HG02970 (cell line): Measurements from ENCODE around the gene PAPOLG.
"Not testable (repeated sequence)": the region's sequence is repeated elsewhere in the genome, so short reads cannot be mapped to it uniquely, and the experiment has no call there.

Source experiments
- ATAC-seq: cut with Tn5 transposase; IDR thresholded peaks from one replicate; pipeline ENCODE4 v1.9.1; 2021; ENCODE audit warnings: mild to moderate bottlenecking, moderate library complexity, moderate number of reproducible peaks; ENCODE audit not compliant: unreplicated experiment, low FRiP score

PAPOLG gene

DNA sequence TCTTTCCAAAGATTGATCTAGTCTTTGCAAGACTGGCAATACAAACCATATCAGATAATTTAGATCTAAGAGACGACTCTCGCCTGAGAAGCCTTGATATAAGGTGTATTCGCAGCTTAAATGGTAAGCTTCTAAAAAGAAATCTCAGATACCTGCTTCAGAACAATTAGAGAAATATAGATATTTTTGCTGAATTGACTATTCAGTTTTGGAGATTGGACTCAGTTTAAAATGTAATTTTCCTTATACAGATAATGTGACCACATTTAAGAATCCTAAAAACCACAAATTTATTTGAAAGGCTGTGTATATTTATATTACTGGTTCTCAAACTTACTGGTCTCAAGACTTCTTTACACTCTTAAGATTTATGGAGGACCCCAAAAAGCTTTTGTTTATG is 15.4 kb downstream of the PAPOLG start:
- ATAC-seq = no peak

DNA sequence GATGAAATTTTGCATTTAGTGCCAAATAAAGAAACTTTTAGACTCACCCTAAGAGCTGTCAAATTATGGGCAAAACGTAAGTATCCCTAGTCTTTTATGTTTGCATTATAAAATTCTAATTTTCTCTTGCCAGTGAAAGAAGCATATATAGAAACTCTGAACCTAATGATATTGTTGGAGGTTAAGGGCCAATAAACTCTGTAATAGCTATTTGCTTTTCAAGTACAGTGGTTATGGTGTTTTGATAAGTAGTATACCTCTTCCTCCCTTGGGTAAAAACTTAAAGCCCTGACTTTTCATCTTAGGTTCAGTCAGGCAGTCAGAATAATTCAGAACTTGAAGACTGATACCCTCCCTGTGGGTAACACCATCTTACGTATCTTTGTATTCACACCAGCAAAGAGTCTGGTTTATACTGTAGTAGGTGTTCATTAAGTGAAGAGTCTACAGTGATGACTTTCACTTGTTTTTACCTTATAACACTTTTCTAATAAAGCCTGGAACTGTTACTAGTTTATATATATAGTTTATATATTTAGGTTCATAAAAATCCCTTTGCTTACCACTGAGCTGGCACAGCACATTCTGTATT is 19.1 kb downstream of the PAPOLG start:
- ATAC-seq = no peak

DNA sequence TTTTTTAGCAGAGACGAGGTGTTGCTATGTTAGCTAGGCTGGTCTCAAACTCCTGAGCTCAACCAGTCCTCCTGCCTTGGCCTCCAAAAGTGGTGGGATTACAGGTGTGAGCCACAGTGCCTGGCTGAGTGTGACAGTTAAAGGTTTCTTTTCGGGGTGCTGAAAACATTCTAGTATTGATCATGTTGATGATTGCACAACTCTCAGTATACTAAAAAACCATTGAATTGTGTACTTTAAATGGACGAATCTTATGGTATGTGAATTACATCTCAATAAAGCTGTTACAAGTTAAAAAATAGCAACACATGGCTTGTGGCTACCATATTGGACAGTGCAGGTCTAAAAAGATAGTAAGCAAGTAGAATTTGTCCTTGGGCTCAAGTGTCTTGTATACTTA is 22.3 kb downstream of the PAPOLG start:
- ATAC-seq = no peak

DNA sequence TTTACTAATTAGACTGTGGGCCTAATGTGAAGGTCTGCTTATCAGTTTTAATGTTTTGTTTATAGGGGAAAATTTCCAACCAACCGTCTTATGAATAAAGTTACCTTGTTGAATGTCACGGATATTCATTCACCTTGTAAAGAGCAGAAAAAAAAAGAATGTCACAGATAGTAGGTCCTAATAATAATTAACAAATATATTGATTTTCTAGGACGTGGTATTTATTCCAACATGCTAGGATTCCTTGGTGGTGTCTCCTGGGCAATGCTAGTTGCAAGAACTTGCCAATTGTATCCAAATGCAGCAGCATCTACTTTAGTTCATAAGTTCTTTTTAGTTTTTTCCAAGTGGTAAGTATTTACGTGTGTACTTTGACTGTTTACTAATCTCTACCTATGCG is 23.4 kb downstream of the PAPOLG start:
- no peak for ATAC-seq

DNA sequence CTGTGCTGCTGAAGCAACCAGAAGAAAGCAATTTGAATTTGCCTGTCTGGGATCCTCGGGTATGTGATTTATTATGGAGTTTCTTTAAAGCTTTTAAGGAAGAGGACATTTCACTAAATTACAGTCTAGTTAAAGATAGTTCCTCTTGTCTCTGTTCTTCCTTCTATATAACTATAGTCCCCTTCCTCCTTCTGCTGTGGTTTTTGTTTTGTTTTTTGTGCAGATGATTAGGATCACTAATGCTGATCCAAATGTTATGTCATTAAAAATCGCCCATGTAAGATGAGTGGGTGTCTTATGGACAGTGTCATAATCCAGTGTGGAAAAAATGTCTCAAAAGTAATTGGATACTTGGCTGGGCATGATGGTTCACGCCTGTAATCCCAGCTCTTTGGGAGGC is 24.7 kb downstream of the PAPOLG start:
- ATAC-seq = no peak

DNA sequence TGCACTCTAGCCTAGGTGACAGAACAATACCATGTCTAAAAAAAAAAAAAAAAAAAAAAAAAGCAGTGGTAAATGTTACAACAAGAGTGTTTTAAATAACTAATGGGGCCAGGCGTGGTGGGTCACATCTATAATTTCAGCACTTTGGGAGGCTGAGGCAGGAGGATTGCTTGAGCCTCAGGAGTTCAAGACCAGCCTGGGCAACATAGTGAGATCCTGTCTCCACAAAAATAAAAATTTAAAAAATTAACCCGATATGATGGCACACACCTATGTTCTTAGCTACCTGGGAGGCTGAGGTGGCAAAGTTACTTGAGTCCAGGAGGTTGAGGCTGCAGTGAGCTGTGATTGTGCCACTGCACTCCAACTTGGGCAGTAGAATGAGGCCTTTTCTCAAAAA is 37.1 kb downstream of the PAPOLG start:
- no peak for ATAC-seq

DNA sequence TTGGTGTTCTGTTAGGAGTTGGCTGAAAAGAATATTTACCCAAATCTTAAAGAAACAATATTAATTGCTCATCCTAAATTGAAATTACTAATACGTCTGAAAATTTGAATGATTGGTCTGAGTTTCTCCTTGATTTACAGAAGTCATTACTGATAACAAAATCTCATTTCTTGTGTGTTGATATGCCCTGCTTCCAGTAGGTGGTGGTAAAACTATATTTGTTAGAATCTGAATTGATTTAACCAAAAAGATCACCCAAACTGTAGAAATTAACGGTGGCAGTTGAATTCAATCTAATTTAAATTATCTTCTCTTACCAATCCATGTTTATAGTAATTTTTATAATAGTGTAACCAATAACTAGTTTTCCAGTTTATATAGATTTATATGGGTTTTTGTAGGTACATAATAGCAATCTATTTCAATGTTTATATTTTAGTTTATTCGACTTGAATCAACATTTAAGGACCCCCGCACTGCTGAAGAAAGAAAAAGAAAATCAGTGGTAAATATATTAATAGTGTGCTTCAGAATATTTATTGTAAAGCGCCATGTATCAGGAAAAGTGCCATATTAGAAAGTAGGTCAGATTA is 38.3 kb downstream of the PAPOLG start:
- ATAC-seq = no peak

DNA sequence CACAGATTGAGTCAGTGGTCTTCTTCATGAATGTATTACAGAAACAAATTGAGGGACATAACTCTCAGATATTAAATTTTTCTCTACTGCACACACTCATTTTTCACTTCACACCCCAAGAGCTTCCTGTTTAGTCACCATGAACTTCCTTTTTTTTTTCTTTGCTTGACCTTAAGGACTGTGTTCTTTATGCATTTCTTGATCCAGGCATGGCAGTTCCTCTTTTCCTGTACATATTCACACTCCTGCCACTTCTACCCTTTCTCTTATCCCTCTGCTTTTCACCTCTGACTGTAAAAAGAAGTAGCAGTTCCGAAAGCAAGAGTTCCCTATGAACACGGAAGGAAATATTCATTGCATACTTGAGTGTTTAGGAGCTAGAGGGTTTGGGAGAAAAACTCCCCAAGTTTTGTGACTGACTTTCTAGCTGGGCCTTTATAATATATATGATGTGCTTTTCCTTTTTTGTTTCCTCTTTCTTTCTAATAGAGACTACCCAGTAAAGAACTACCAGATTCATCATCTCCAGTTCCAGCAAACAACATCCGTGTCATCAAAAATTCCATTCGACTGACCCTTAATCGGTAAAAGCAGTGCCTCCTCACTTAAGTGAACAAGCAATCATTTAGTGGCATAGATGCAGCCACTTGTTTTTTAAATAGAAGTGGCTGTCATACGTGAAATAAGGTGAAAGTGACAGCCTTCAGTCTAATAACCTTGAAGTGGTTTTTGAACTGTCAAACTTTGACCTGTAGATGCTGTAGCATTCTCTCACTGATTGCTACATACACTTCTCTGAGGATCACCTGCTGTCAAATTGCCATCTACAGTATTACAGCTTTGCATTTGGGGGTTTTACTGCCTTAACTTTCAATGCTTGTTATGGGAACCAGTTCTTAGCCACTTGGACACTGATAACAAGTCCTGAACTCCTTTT is 40.8 kb downstream of the PAPOLG start:
- ATAC-seq = no peak

DNA sequence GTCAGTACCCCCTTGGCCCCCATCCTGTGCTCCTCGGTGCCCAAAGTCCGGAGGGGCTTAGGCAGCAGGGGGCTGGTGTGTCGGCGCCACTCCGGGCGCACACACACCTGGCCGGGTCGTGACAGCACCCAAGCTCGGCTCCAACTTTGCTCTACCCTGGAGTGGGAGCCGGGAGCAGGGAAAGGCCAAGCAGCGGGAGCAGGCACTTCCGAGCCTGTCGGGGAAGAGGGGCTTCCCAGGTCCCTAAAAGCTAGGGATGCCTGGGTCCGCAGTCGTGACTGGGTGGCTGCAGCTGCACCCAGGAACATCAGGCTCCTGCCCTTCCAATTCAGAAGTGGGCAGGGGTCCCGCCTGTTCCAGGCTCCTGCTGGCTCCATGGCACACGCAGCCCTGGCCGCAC is 48.4 kb downstream of the PAPOLG start:
- ATAC-seq = no peak

DNA sequence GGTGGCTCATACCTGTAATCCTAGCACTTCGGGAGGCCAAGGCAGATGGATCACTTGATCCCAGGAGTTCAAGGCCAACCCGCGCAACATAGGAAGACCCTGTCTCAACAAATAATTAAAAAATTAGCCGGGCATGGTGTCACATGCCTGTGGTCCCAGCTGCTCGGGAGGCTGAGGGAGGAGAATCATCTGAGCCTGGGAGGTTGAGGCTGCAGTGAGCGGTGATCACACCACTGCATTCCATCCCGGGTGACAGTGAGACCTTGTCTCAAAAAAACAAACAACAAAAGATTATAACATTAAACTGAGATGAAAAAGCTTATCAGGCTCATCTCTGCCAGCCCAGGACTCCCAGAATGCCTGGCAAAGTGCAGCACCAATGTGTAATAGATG is 50.5 kb downstream of the PAPOLG start:
- no peak for ATAC-seq

DNA sequence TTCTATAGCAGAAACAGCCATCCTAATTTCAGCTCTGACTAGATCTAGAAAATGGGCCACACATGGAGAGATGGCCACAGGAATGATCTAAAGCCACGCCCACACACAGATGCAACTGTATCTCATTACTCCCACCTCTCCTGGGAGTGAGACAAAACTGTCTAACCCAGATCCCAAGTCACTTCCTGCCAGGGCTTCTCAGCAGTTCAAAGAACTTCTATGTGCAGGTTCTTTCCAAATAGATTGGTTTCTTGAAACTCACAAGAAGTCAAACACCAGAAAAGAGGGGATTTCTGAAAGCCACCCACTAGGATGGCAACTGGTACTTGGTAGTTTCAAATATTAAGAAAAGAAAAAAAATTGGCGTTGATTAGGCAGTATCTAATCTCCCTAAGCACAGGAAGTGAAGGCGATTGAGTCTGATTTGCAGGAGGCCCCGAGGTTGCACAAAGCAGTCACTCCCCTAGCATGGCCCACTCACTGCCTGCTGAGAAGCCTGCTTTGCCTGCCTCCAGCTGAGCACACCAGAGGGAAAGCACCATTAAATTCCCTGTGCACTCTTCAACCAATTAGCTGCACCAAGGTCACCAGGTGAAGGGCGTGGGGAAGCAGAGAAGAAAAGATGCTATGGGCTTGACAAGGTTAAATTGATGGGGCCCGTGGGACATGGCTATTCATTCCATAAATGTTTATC is 51.1 kb downstream of the PAPOLG start:
- peak; percentile 54 for ATAC-seq

DNA sequence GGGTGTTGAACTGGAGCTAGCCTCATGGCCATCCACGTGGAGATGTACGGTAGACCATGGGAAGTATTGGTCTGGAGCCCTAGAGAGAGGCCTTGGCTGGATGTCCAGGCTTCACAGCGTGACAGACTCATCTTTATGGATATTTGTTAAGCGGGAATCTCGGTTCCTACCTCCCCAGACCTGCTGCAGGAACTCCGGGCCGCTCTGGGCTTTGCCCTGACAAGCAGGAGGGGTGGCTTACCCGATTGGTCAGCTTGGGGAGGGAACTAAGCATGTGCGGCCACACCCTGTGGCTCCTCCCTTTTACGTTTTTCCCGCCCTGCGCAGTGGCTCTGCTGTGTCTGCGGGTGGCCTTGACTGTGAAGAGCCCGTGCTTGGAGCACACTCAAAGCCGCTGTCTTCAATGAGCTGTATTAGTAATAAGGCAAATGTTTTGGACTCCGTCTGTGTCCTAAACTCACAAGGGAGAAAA is 52.3 kb downstream of the PAPOLG start:
- no peak for ATAC-seq

DNA sequence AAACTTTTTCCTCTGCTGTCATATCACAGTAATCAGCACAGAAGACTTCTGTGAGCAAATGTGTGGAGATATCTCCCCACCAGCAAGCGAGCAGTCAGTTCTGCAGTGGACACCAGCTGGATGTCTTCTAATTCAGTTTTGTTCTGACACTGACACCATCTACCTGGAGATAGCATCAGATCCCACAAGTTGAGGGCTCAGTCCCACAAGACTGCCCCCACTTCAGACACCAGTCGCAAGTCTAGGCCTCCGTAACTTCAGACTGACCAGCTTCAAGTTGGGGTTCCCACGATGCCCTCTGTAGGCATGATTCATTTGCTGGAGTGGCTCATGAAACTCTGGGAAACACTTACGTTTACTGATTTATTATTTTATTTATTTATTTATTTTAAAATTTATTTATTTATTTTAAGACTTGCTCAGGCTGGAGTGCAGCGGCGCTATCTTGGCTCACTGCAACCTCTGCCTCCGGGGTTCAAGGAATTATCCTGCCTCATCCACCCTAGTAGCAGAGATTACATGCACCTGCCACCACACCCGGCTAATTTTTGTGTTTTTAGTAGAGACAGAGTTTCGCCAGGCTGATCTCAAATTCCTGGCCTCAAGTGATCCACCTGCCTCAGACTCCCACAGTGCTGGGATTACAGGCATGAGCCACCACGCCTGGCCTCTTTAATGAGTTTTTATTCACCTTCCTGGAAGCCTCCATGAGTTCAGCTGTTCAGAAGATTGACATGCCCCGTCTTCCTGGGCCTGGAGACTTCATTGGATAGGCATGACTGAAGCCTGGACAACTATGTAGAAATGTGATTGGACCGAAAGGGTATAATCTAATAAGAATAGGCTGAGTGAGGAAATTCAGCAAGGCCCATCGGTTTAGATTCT is 55.7 kb downstream of the PAPOLG start:
- no peak for ATAC-seq

DNA sequence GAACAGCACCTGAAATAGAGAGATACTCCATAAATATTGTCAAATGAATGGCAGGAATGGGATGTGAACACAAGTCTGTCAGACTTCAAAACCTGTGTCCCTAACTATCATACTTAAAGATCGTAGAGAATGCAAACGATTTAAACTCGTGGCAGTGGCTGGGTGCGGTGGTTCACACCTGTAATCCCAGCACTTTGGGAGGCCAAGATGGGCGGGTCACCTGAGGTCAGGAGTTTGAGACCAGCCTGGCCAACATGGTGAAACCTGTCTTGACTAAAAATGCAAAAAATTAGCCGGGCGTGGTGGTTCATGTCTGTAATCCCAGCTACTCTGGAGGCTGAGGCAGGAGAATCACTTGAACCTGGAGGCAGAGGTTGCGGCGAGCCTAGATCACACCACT is 61.1 kb downstream of the PAPOLG start:
- not testable (repeated sequence) for ATAC-seq

DNA sequence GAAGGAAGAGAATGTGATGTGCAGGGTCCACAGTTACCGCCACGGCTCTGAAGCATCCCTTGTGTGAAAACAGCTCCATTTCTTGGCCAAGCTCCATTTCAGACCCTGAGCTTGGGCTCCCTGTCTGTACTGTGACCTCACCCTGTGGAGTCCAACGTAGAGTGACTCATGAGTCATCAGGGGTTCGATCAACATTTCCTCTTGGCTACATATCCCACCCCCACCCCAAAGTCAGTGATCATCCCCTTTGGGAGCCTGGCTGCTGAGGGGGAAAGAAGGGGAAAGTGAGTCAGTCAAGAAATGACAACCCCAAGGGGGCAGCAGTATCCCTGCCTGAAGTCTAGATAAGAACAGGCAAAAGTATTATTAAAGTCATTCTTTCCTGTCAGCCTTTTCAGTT is 62.2 kb downstream of the PAPOLG start:
- ATAC-seq = no peak

DNA sequence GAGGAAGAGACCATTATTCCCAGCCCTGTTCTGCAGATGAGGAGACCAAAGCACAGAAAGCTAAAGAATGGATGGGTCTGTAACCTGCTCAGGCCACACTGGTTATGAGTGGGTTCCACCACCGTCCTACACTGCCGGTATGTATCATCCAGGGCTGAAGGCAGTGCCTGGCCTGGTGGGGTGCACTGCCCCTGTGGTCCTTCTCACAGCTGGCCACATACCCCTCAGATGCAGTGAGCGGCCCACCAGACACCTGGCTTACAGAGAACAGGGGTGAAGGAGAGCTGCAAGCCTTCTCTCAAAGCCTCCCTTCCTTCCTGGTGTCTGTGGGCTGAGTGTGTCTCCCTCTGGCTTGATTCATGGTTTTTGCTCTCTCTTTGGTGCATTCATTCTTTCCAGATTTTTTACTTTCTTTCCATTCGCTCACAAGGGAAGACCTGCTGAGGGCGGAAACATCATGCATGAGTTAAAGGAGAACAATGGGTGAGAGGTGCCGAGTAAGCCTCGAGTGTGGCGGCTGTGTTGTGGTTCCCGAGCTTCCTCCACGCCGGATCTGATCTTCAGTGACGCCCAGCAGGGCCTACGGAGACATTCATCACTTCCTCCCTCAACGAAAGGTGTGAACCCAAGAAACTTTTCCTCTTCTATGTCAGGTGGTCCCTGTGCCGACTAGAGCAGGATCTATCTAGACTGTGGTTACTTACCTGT is 63.2 kb downstream of the PAPOLG start:
- ATAC-seq = no peak

DNA sequence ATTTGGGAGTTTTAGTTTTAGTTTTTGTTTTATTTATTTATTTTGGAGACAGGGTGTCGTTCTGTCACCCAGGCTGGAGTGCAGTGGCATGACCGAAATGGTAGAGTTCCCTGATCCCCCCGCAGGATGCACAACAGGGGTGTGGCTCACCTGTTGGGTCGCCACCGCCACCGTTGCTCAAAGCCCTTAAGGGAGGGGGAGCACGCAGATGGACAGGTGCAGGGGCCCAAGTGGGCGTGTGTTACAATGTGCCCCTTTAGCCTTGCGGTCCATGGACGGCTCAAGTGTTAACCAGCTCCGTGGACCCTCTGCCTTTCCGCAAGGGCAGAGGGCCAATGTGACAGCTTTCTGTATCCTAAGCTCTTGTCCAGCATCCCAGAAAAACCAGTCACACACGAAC is 63.9 kb downstream of the PAPOLG start:
- no peak for ATAC-seq

DNA sequence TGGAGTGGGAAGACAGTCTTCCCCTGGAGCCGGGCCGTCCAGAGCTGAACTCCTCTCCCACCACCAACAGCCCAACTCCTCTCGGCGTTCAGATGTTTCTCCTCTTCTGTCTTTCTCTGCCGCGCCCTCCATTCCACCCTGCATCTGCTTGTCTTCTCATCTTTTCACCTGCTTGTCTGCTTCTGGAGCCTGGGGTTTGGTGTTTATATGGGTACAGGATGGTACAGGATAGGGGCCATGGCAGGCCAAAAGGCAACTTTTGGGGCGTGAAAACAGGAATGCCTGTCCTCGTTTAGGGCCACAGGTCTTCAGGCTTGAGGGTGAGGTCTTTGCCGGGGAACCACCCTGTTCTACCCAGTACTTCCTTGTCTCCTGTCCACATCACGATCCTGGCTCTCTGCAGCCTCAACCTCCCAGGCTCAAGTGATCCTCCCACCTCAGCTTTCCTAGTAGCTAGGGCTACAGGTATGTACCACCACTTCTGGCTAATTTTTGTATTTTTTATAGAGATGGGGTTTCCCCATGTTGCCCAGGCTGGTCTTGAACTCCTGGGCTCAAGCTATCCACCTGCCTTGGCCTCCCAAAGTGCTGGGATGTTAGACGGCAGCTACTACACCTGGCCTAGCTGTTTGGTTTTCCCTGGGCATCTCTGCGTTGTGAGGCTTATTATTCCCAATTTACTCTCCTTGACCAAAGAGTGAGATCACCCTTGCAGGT is 64.5 kb downstream of the PAPOLG start:
- no peak for ATAC-seq

DNA sequence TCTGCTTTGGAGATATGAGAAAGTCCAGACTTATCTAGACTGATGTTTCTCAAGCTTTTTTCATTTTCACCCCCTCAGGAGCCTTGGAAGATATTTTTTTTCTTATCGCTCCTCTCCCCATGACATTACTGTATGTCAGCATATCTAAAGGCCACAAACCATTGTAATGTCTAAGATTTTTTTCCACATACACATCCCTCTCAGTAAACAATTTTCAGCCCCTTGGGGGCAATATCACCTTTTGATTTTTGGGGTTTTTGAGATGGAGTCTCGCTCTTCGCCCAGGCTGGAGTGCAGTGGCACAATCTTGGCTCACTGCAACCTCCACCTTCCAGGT is 65.0 kb downstream of the PAPOLG start:
- ATAC-seq = no peak
